B cell (primary cell): ENCODE data around the gene GABRG3. TPM values are rescaled to one million over a fixed set of nuclear protein-coding genes. Genes with fewer than 3 reads are reported as not detected.

Experiments used
- ATAC-seq: fragments of 200-7000 bp; cut with Tn5 transposase; one replicate; pipeline ENCODE4 v1.10.0; 2021; ENCODE audit warnings: low read depth, mild to moderate bottlenecking, moderate number of reproducible peaks, moderate library complexity
- CTCF ChIA-PET: fragments of 350-600 bp; sonication (Branson Sonifier 250); formaldehyde crosslinking; loops from one replicate; lab custom pipeline; 2021; ENCODE audit warnings: antibody characterized with exemption, inconsistent platforms; lab: Charles Lee
- POLR2A ChIA-PET: fragments of 350-600 bp; sonication (Branson Sonifier 250); formaldehyde crosslinking; loops from one replicate; lab custom pipeline; 2021; ENCODE audit warnings: antibody characterized with exemption; lab: Charles Lee
- DNase-seq: peaks from one replicate; pipeline ENCODE4 v3.0.0; 2013
- H2AFZ ChIP-seq: 2 replicates; pipeline ENCODE4 v1.6.1; 2012; ENCODE audit warnings: mild to moderate bottlenecking, low read depth, low read length; ENCODE audit not compliant: insufficient read depth, poor library complexity, severe bottlenecking
- H3K27ac ChIP-seq, 2 donors: 1 replicate in 1 of 2; 2 replicates in 1 of 2; pipeline ENCODE4 v1.5.1; 2012 to 2013; ENCODE audit warnings: low read length in 2 of 2, mild to moderate bottlenecking in 2 of 2, moderate library complexity in 1 of 2
- H3K27me3 ChIP-seq, 4 experiments: fragments of 200-600 bp in 1 of 4; sonication (generic) in 1 of 4; replicated peaks in 1 of 4; 1 replicate in 2 of 4; 2 replicates in 2 of 4; pipeline versions ENCODE4 v1.6.1 to v1.7.0; 2013 to 2016; ENCODE audit warnings: low read length in 3 of 4, mild to moderate bottlenecking in 2 of 4, mixed read lengths in 1 of 4, moderate library complexity in 1 of 4; ENCODE audit not compliant: insufficient read depth in 4 of 4, control insufficient read depth in 3 of 4; ENCODE audit errors: control extremely low read depth in 1 of 4
- H3K36me3 ChIP-seq, 2 experiments: replicated peaks in 1 of 2; 1 replicate in 1 of 2; 2 replicates in 1 of 2; pipeline versions ENCODE4 v1.6.1 to v1.7.1; 2013; ENCODE audit warnings: low read length in 1 of 2; ENCODE audit not compliant: insufficient read depth in 2 of 2, control insufficient read depth in 1 of 2; ENCODE audit errors: control extremely low read depth in 1 of 2, extremely low read depth in 1 of 2
- H3K4me1 ChIP-seq, 2 donors: fragments of 200-600 bp in 1 of 2; sonication (generic) in 1 of 2; 1 replicate in 1 of 2; 2 replicates in 1 of 2; pipeline versions ENCODE4 v1.5.1 to v1.6.1; 2013 to 2017; ENCODE audit warnings: low read length in 2 of 2; ENCODE audit not compliant: control insufficient read depth in 2 of 2, insufficient read depth in 2 of 2
- H3K4me2 ChIP-seq: replicated peaks from 2 replicates; pipeline ENCODE3; 2012; ENCODE audit warnings: mild to moderate bottlenecking, low read depth, low read length; ENCODE audit not compliant: poor library complexity, severe bottlenecking
- H3K4me3 ChIP-seq, 5 experiments: fragments of 200-600 bp in 1 of 5; sonication (generic) in 1 of 5; 1 replicate in 3 of 5; 2 replicates in 2 of 5; pipeline versions ENCODE4 v1.5.1 to v1.7.0; 2011 to 2016; ENCODE audit warnings: low read length in 4 of 5, mild to moderate bottlenecking in 4 of 5, low read depth in 2 of 5, control low read depth in 1 of 5, moderate library complexity in 1 of 5; ENCODE audit not compliant: insufficient read depth in 1 of 5; ENCODE audit errors: control extremely low read depth in 1 of 5, extremely low read depth in 1 of 5
- H3K79me2 ChIP-seq: fragments of 200-600 bp; sonication (generic); one replicate; pipeline ENCODE4 v1.6.0; 2016; ENCODE audit warnings: low read length; ENCODE audit not compliant: control insufficient read depth, insufficient read depth
- H3K9ac ChIP-seq: fragments of 200-600 bp; sonication (generic); 2 replicates; pipeline ENCODE4 v1.6.1; 2017; ENCODE audit warnings: mild to moderate bottlenecking, low read length, moderate library complexity
- H3K9me3 ChIP-seq, 3 donors: one replicate each; pipeline versions ENCODE4 v1.6.1 to v1.7.1; 2013; ENCODE audit warnings: low read length in 2 of 3; ENCODE audit not compliant: control insufficient read depth in 2 of 3, insufficient read depth in 1 of 3; ENCODE audit errors: control extremely low read depth in 1 of 3
- H4K20me1 ChIP-seq: 2 replicates; pipeline ENCODE4 v1.6.0; 2012; ENCODE audit warnings: mild to moderate bottlenecking, low read length; ENCODE audit not compliant: insufficient read depth, control insufficient read depth, poor library complexity, severe bottlenecking
- H3K27ac Mint-ChIP-seq: one replicate; pipeline ENCODE4 v1.8.0; 2021; ENCODE audit warnings: mixed read lengths
- H3K27me3 Mint-ChIP-seq: one replicate; pipeline ENCODE4 v1.8.0; 2021; ENCODE audit warnings: mixed read lengths
- H3K4me1 Mint-ChIP-seq: one replicate; pipeline ENCODE4 v1.8.0; 2021; ENCODE audit warnings: mixed read lengths
- H3K4me3 Mint-ChIP-seq: one replicate; pipeline ENCODE4 v1.8.0; 2021; ENCODE audit warnings: mixed read lengths
- H3K9me3 Mint-ChIP-seq: one replicate; pipeline ENCODE4 v1.8.0; 2022; ENCODE audit warnings: mixed read lengths; ENCODE audit not compliant: insufficient read depth
- CTCF ChIP-seq: fragments of 200-600 bp; IDR thresholded peaks from one replicate; pipeline ENCODE4 v1.8.0; 2022; ENCODE audit warnings: antibody characterized with exemption, mild to moderate bottlenecking
- EZH2 ChIP-seq: IDR thresholded peaks from 2 replicates; pipeline ENCODE4 v1.6.1; 2012; ENCODE audit warnings: borderline replicate concordance, low read depth, mild to moderate bottlenecking, moderate library complexity, low read length; ENCODE audit not compliant: insufficient read depth, poor library complexity, severe bottlenecking
- WGBS: methylation state at CpG from one replicate; pipeline ENCODE4 v1.1.5; 2013; ENCODE audit warnings: missing lambda C conversion rate; ENCODE audit not compliant: insufficient coverage; 5-methylcytosine and 5-hydroxymethylcytosine counted together
- intact Hi-C: fragments of 100-400 bp; cut with micrococcal nuclease; formaldehyde crosslinking; loops from one replicate; pipeline ENCODE4 v1.10.0; 2022
- polyA plus RNA-seq: library from polyadenylated mRNA; depleted of rRNA; stranded (reverse); fragments of >200 nt; gene quantifications from 2 replicates; pipeline ENCODE4 v1.2.3, GENCODE V29; 2012
- total RNA-seq, 2 donors: library from RNA; stranded (reverse); fragments of 120-200 nt in 1 of 2; gene quantifications; 1 replicate in 1 of 2; 2 replicates in 1 of 2; pipeline versions ENCODE4 v1.2.3 to v1.2.4, GENCODE V29; 2013 to 2022

GABRG3 gene
- total and polyA plus RNA-seq, 2 donors (not counting 1 experiment from before 2014, with no cell fraction given): not detected

GRCh38 chr15:27272427-27272826 lies 301.4 kb downstream of the GABRG3 start:
- ChIA-PET CTCF (no interaction called here), POLR2A (no interaction called here)
- H3K9me3 Mint-ChIP-seq: peaks cover 11% of the 10 kb centered on the region
- Histone ChIP-seq H3K4me1 (no peaks in the 10 kb centered on the region), H4K20me1 (no peaks in the 10 kb centered on the region), H3K9ac (no peak overlapping the region), H3K4me3 (no peak overlapping the region), H3K36me3 (no peaks in the 10 kb centered on the region), H3K79me2 (no peaks in the 10 kb centered on the region), H3K27me3 (no peaks in the 10 kb centered on the region), H3K9me3 (peaks cover 0 to 10% (median 0%) of the 10 kb centered on the region in 3 donors), H2AFZ (no peak overlapping the region), H3K4me2 (no peak overlapping the region), H3K27ac (no peak overlapping the region)
- H3K4me1 Mint-ChIP-seq: no peaks in the 10 kb centered on the region
- no peak for DNase-seq
- TF ChIP-seq EZH2: no peak
- no peak for TF ChIP-seq CTCF
- H3K4me3 Mint-ChIP-seq: no peak overlapping the region
- intact Hi-C loops: no loop called here
- no peaks in the 10 kb centered on the region for H3K27me3 Mint-ChIP-seq
- H3K27ac Mint-ChIP-seq: no peak overlapping the region
- ATAC-seq: no peak

GRCh38 chr15:27273506-27273905 lies 302.5 kb downstream of the GABRG3 start:
- no peaks in the 10 kb centered on the region for H3K27me3 Mint-ChIP-seq
- CTCF ChIA-PET: no interaction called here
- no peak overlapping the region for H3K9ac ChIP-seq
- WGBS: 100% methylated on average over 2 of the region's 3 CpGs
- no peak overlapping the region for H3K27ac ChIP-seq
- intact Hi-C loops: no loop called here
- H3K4me3 ChIP-seq: no peak overlapping the region
- H3K27ac Mint-ChIP-seq: no peak overlapping the region
- no peaks in the 10 kb centered on the region for H3K36me3 ChIP-seq
- H3K79me2 ChIP-seq: no peaks in the 10 kb centered on the region
- no peaks in the 10 kb centered on the region for H3K4me1 ChIP-seq
- DNase-seq (no peak), ATAC-seq (no peak)
- no peak overlapping the region for H3K4me2 ChIP-seq
- no peaks in the 10 kb centered on the region for H3K4me1 Mint-ChIP-seq
- H3K4me3 Mint-ChIP-seq: no peak overlapping the region
- peaks cover 11% of the 10 kb centered on the region for H3K9me3 Mint-ChIP-seq
- no peaks in the 10 kb centered on the region for H3K27me3 ChIP-seq
- H3K9me3 ChIP-seq: peaks cover 0 to 10% (median 0%) of the 10 kb centered on the region in 3 donors
- TF ChIP-seq EZH2 (no peak), CTCF (no peak)
- POLR2A ChIA-PET: no interaction called here
- no peak overlapping the region for H2AFZ ChIP-seq
- no peaks in the 10 kb centered on the region for H4K20me1 ChIP-seq
